SH-SY5Y (cell line): ENCODE data around the gene CYP2U1.

Source experiments
- GATA2 ChIP-seq: IDR thresholded peaks from 2 replicates; pipeline ENCODE4 v1.6.1; 2011; ENCODE audit warnings: mild to moderate bottlenecking, low read depth, low read length
- GATA3 ChIP-seq: IDR thresholded peaks from 2 replicates; pipeline ENCODE4 v1.6.1; 2011; ENCODE audit warnings: low read depth, mild to moderate bottlenecking, low read length, moderate library complexity

GRCh38 chr4:107987916-107988762 lies 56.8 kb downstream of the CYP2U1 start:
- no peak for TF ChIP-seq GATA3
- TF ChIP-seq GATA2 = no peak
